GM12892 (cell line): ENCODE data around the gene CLDN24.

ENCODE experiments used
- POLR2A ChIP-seq: IDR thresholded peaks from 2 replicates; pipeline ENCODE4 v1.6.1; 2011; ENCODE audit warnings: low read depth, low read length, control low read depth
- POLR2AphosphoS5 ChIP-seq: IDR thresholded peaks from 2 replicates; pipeline ENCODE4 v1.6.1; 2011; ENCODE audit warnings: low read depth, low read length, control low read depth

GRCh38 chr4:183354219-183354618, 32.0 kb upstream of the CLDN24 start:
- TF ChIP-seq POLR2A (no peak), POLR2AphosphoS5 (no peak)
